ENCODE data around the gene MRPS7.

GRCh38 chr17:75277664-75278071 lies 16.0 kb downstream of the MRPS7 start:
- no peak for TF ChIP-seq TBP (optimal IDR thresholded peaks at IDR 0.05; ENCODE audit: low read depth, low read length)
- TF ChIP-seq NR2C1 (IDR thresholded peaks at IDR 0.05), result no peak
- no peak for TF ChIP-seq NR2C1 (tag; IDR thresholded peaks at IDR 0.05)

Data from K562 (cell line).